GM15510 (cell line): ENCODE results near the gene E2F3.

Experiments used
- POLR2A ChIP-seq: IDR thresholded peaks from 3 replicates; pipeline ENCODE4 v1.6.1; 2011; ENCODE audit warnings: borderline replicate concordance; ENCODE audit not compliant: insufficient read length; ENCODE audit errors: extremely low read depth

E2F3 gene

DNA sequence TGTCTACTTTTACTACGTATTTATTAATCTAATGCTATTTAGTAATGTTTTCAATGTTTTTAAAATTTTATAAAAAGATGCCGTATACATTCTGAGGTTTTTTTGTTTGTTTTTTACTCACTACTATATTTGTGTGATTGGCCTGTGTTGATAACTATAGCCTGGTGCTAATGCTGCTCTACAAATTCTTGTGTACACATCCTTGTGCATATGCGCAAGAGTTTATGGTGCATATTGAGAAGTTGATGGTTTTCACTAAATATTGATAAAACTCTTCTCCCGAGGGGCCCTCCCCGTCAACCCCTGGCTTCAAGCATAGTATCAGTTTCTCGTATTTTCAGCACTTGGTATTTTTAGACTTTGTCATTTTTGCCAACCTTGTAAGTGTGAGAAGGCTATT lies 59.9 kb downstream of the E2F3 start:
- no peak for TF ChIP-seq POLR2A

DNA sequence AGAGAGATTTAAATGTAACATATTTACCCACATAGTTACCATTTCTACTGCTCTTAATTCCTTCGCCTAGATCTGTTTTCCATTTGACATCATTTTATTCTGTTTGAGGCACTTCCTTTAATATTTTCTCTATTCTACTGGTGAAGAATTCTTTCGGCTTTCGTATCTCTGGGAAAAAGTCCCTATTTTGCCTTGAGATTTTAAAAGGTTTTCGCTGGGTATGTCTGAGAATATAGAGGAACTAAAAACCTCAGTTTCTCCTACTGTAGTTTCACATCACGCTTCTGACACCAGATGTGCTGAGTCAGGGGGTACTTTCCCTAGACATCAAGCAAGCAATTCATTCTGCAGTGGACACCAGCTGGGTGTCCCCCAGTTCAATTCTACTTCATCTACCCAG lies 61.7 kb downstream of the E2F3 start:
- TF ChIP-seq POLR2A = no peak

GRCh38 chr6:20464041-20464440 lies 62.4 kb downstream of the E2F3 start:
- TF ChIP-seq POLR2A = no peak

- TF ChIP-seq POLR2A = no peak
Observed at GRCh38 chr6:20464847-20465246, 63.2 kb downstream of the E2F3 start.

GRCh38 chr6:20467437-20467836 lies 65.8 kb downstream of the E2F3 start:
- no peak for TF ChIP-seq POLR2A

GRCh38 chr6:20468209-20468608 lies 66.5 kb downstream of the E2F3 start:
- TF ChIP-seq POLR2A = no peak

DNA sequence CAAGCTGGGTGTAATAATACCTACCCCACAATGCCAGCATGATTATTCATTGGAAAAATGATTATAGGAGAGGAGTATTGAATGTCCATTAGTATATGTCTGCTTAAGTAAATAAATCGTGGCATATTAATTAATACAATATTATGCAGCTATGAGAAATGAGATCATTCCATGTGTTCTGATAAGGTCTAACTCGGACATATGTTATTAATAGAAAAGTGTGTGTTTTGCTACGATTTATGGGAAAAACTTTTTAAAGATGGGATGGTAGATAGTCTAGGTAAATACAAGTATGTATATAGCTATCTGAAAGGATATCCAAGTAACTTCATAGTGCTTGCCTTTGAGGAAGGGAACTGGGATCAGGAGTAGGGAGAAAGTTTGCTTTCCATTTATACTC lies 71.1 kb downstream of the E2F3 start:
- no peak for TF ChIP-seq POLR2A

GRCh38 chr6:20473518-20473917 lies 71.8 kb downstream of the E2F3 start:
- TF ChIP-seq POLR2A = no peak

GRCh38 chr6:20474874-20475542 lies 73.3 kb downstream of the E2F3 start:
- TF ChIP-seq POLR2A = no peak

GRCh38 chr6:20476501-20477043 lies 74.9 kb downstream of the E2F3 start:
- no peak for TF ChIP-seq POLR2A

GRCh38 chr6:20477485-20477884 lies 75.8 kb downstream of the E2F3 start:
- TF ChIP-seq POLR2A = no peak

GRCh38 chr6:20479060-20479459 lies 77.4 kb downstream of the E2F3 start:
- no peak for TF ChIP-seq POLR2A

- no peak for TF ChIP-seq POLR2A
Observed at GRCh38 chr6:20479526-20479925, 77.8 kb downstream of the E2F3 start.

- no peak for TF ChIP-seq POLR2A
Observed at GRCh38 chr6:20481281-20481680, 79.6 kb downstream of the E2F3 start.

DNA sequence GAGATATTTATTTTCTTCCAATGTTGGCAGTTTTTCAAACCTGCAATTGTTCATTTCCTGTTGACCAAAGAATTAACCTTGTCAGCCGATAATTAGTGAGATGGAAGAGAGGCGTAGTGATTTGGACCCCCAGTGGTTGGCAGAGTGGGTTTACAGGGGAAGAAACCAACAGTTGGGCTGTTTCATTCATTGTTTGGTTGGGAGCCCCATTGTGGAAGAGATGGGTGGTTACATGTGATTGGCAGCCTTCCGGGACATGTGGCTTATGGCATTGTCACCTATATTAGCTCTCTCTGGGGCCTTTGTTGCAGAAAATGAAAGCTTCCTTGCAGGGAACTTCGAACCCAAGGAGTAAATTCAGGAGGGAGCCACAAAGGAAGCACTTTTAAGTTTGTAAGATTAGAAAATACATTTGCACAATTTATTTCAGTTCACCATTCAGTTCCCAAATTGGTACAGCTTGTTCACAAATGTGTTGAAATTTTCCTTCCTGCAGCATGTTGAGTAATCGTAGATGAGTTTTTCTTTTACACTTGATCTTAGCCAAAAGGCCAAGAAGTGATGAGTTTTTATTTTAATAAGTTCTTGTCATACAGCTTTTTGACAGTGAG lies 82.3 kb downstream of the E2F3 start:
- no peak for TF ChIP-seq POLR2A

DNA sequence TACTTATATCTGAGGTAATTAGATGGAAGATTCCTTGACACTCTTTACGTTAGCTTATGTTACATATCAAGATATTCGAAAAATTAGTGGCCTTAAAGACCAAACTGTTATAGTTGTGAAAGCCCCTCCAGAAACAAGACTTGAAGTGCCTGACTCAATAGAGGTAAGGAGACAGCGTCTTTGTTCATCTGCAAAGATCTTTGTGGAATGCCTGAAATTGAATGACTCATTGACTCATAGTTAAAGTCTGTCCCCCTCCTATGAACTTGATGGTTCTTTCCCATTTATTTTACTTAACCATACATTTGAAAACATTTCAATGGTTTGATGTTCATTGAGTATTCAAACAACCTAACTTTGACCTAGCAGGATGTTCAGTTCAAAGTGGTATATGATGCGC lies 85.0 kb downstream of the E2F3 start:
- TF ChIP-seq POLR2A = no peak
